GM10266 (cell line): ENCODE results near the gene CYP2E1.
"Not testable (repeated sequence)": the region's sequence is repeated elsewhere in the genome, so short reads cannot be mapped to it uniquely, and the experiment has no call there.

Experiments
- DNase-seq: peaks from one replicate; pipeline ENCODE4 v3.0.0; 2012; ENCODE audit errors: extremely low spot score
- CTCF ChIP-seq: IDR thresholded peaks from 2 replicates; pipeline ENCODE4 v1.5.1; 2012; ENCODE audit warnings: mild to moderate bottlenecking, low read depth; ENCODE audit not compliant: control insufficient read depth, insufficient read depth; ENCODE audit errors: missing control alignments

Gene CYP2E1

GRCh38 chr10:133526957-133527588 is at the start of gene CYP2E1:
Gene CYP2E1 (plus strand): TSS chr10:133527363. CDS start chr10:133527396, 33 bp downstream.
- DNase-seq: no peak
- TF ChIP-seq CTCF: no peak

- DNase-seq: no peak
- TF ChIP-seq CTCF: no peak
Observed at GRCh38 chr10:133481086-133481643, 46.0 kb upstream of the CYP2E1 start.

GRCh38 chr10:133481657-133482056 is 45.5 kb upstream of the CYP2E1 start:
- no peak for DNase-seq
- no peak for TF ChIP-seq CTCF

GRCh38 chr10:133484818-133485217 is 42.3 kb upstream of the CYP2E1 start:
- DNase-seq: no peak
- no peak for TF ChIP-seq CTCF

GRCh38 chr10:133487085-133487484 is 40.1 kb upstream of the CYP2E1 start:
- TF ChIP-seq CTCF: no peak
- DNase-seq: no peak

- no peak for TF ChIP-seq CTCF
- DNase-seq: no peak
Observed at GRCh38 chr10:133488354-133488753, 38.8 kb upstream of the CYP2E1 start.

- no peak for TF ChIP-seq CTCF
Observed at GRCh38 chr10:133489816-133490588, 37.2 kb upstream of the CYP2E1 start.

GRCh38 chr10:133493562-133493961 is 33.6 kb upstream of the CYP2E1 start:
- not testable (repeated sequence) for DNase-seq

More at GRCh38 chr10:133489816-133490588, 37.2 kb upstream of the CYP2E1 start:
- no peak for DNase-seq
